Stimulated activated effector memory CD8-positive, alpha-beta T cell treated with anti-CD3 and anti-CD28 coated beads, Interleukin-12 subunit alpha, Interleukin-12 subunit beta, amount 100 ng/mL, for 72 hours (primary cell): ENCODE results near the gene PNMT.

Experiments used
- ATAC-seq: fragments of 150-1000 bp; cut with Tn5 transposase; 2 replicates; pipeline ENCODE4 v1.10.0; 2021
- DNase-seq, 2 donors: peaks; one replicate each; pipeline ENCODE4 v3.0.0; 2021 to 2022; ENCODE audit warnings: low spot score in 2 of 2
- H3K27ac Mint-ChIP-seq: one replicate; pipeline ENCODE4 v1.8.0; 2022; ENCODE audit warnings: mild to moderate bottlenecking, mixed read lengths
- H3K36me3 Mint-ChIP-seq: one replicate; pipeline ENCODE4 v1.8.0; 2022; ENCODE audit warnings: mild to moderate bottlenecking, mixed read lengths
- H3K4me1 Mint-ChIP-seq: one replicate; pipeline ENCODE4 v1.8.0; 2022; ENCODE audit warnings: mixed read lengths
- H3K4me3 Mint-ChIP-seq: one replicate; pipeline ENCODE4 v1.8.0; 2022; ENCODE audit warnings: mild to moderate bottlenecking, mixed read lengths
- H3K9me3 Mint-ChIP-seq: one replicate; pipeline ENCODE4 v1.8.0; 2022; ENCODE audit warnings: mixed read lengths

Gene PNMT

DNA sequence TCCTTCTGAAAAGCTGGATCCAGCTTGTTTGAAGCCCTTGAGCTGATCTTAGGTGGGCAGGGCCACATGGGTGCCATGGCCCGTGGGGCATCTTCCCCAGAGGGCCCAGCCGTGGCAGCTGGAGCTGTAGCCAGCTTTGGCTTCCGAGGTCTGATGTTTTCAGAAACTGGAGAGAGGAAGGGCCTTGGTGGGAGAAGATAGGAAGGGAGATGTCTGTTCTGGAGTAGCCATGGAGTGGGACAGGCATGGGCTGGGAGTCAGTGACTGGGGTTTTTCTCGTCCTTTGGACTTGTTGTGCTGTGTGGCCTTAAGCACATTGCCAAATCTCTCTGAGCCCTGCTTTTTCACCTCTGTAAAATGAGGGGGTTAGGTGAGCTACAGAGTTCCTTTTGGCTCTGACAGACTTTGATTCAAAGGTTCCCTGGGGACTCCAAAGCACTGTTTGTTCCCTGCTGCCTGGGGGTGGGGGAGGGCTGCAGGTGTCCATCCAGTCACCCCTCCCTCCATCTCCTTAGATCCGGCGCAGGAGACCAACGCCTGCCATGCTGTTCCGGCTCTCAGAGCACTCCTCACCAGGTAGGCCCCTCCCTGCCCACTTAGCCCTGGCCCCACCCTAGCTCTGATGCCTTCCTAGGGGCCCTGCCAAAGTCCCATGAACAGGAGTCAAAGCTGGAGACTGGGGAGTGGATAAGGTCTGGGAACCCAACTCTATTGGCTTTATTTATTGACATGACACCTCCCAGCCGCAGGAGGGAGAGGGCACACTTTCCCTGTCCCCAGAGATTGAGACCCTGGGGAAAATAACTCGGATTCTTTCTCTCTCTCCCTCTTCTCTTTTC, 39.4 kb upstream of the PNMT start:
- Mint-ChIP-seq H3K9me3 (no peaks in the 10 kb centered on the region), H3K27ac (no peak overlapping the region), H3K4me3 (no peak overlapping the region), H3K4me1 (peaks cover 9% of the 10 kb centered on the region), H3K36me3 (peaks cover 10% of the 10 kb centered on the region)
- DNase-seq: no peak
- ATAC-seq: no peak

DNA sequence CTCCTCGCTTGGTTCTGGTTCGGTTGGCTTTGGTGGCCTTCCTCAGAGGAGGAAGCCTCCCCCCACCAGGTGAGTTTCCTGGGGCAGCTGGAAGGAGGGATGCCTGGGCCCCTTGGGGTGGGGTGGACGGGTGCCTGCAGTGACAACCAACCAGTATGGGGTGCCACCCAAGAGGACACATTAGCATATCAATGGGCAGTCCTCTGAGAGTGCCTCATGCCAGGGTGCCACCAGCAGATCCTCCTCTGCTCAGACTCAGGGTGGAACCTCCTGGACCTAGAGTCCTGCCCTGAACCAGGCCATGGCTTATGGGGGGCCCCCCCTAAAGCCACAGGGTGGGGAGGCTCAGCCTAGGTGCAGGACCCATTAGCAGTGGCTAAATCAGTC, 38.8 kb upstream of the PNMT start:
- no peak overlapping the region for H3K27ac Mint-ChIP-seq
- no peaks in the 10 kb centered on the region for H3K9me3 Mint-ChIP-seq
- ATAC-seq (no peak), DNase-seq (no peak)
- H3K36me3 Mint-ChIP-seq: peaks cover 10% of the 10 kb centered on the region
- H3K4me3 Mint-ChIP-seq: no peak overlapping the region
- H3K4me1 Mint-ChIP-seq: peaks cover 9% of the 10 kb centered on the region

- peaks cover 9% of the 10 kb centered on the region for H3K4me1 Mint-ChIP-seq
- H3K9me3 Mint-ChIP-seq: no peaks in the 10 kb centered on the region
- ATAC-seq: no peak
- peaks cover 6% of the 10 kb centered on the region for H3K36me3 Mint-ChIP-seq
- no peak for DNase-seq
- no peak overlapping the region for H3K4me3 Mint-ChIP-seq
- no peak overlapping the region for H3K27ac Mint-ChIP-seq
Observed at GRCh38 chr17:39629898-39630297, 38.4 kb upstream of the PNMT start.

DNA sequence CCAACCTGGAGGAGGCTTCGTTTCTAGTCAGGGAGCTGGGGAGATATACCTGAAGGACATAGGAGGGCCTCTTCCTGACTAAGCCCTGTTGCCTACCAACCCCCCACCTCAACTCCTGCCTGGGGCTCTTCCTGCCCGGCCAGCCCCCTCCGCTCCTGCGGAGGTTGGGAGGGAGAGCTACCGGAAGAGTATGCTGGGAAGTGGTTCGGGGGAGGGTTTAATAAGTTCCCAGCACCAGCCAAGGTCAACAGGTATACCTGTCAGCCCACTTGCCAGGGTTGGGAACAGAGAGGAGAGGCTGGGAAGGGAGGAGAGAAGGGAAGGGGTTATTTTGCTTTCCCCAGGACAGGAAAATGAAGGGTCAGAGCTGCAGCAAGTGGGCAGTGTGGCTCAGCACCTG, 36.9 kb upstream of the PNMT start:
- no peak for DNase-seq
- Mint-ChIP-seq H3K36me3 (no peaks in the 10 kb centered on the region), H3K4me1 (peaks cover 9% of the 10 kb centered on the region), H3K27ac (peak overlapping the region; percentile 50), H3K4me3 (no peak overlapping the region), H3K9me3 (no peaks in the 10 kb centered on the region)
- no peak for ATAC-seq

GRCh38 chr17:39632153-39632941, 35.9 kb upstream of the PNMT start:
- no peak for DNase-seq
- ATAC-seq: no peak
- Mint-ChIP-seq H3K4me3 (no peak overlapping the region), H3K4me1 (peaks cover 10% of the 10 kb centered on the region), H3K36me3 (peaks cover 1% of the 10 kb centered on the region), H3K9me3 (no peaks in the 10 kb centered on the region), H3K27ac (peak overlapping the region; percentile 50)

DNA sequence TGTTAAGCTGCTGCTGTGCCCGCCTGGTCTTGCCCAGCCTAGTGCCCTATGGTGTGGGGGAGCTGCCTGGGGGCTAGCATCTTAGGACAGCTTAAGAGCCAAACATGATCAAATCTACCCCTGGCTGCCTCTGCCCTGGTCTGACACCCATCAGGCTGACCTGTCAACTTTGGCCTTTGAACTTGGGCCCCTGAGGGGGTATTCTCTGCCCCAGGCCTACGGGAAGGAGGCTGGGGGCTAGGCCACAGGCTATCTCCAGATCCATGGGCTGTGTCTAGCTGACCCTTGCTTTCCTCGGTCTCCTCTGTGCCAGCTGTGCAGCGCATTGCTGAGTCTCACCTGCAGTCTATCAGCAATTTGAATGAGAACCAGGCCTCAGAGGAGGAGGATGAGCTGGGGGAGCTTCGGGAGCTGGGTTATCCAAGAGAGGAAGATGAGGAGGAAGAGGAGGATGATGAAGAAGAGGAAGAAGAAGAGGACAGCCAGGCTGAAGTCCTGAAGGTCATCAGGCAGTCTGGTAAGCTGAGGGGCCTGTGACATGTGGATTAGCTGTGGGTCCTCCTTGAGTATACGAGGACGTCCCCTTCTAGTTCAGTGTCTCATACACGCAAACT, 34.6 kb upstream of the PNMT start:
- H3K4me1 Mint-ChIP-seq: peaks cover 23% of the 10 kb centered on the region
- no peak overlapping the region for H3K4me3 Mint-ChIP-seq
- ATAC-seq (no peak), DNase-seq (no peak)
- H3K27ac Mint-ChIP-seq: no peak overlapping the region
- H3K9me3 Mint-ChIP-seq: no peaks in the 10 kb centered on the region
- peaks cover 9% of the 10 kb centered on the region for H3K36me3 Mint-ChIP-seq

DNA sequence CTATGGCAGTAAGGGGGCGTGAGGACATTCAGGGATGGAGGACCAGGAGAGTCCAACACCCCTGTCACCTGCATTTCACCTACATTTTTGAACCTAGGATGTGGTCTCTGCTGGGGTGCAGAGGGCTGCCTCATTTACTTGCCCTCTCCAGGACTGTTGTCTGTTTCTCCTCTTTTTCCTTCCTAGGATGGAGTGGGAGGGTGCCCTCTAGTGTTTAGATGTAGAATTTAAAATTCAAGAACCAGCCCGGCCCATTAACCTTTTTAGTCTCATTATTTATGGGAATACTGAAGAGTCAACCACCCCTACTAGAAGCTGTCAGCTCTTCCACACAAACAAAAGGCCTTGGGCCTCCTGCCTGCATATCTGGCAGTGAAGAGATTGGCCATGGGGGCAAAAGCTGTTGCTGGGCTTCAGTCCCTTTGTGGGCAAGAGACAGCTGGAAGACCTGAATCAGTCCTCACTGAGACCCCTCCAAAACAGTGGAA, 33.8 kb upstream of the PNMT start:
- ATAC-seq (no peak), DNase-seq (peak in 1 of 2 donors; percentile 64)
- Mint-ChIP-seq H3K4me1 (peaks cover 31% of the 10 kb centered on the region), H3K9me3 (no peaks in the 10 kb centered on the region), H3K36me3 (peaks cover 9% of the 10 kb centered on the region), H3K4me3 (no peak overlapping the region), H3K27ac (no peak overlapping the region)

GRCh38 chr17:39635614-39636176, 32.6 kb upstream of the PNMT start:
- no peak for ATAC-seq
- peak overlapping the region; percentile 88 for H3K4me3 Mint-ChIP-seq
- peak overlapping the region; percentile 88 for H3K27ac Mint-ChIP-seq
- no peak for DNase-seq
- peaks cover 43% of the 10 kb centered on the region for H3K4me1 Mint-ChIP-seq
- peaks cover 9% of the 10 kb centered on the region for H3K36me3 Mint-ChIP-seq
- H3K9me3 Mint-ChIP-seq: no peaks in the 10 kb centered on the region

GRCh38 chr17:39636587-39636926, 31.7 kb upstream of the PNMT start:
- Mint-ChIP-seq H3K36me3 (peaks cover 9% of the 10 kb centered on the region), H3K4me3 (peak overlapping the region; percentile 88), H3K27ac (peak overlapping the region; percentile 88), H3K4me1 (peaks cover 52% of the 10 kb centered on the region), H3K9me3 (no peaks in the 10 kb centered on the region)
- ATAC-seq (peak; percentile 1), DNase-seq (peak in 1 of 2 donors; percentile 26)

GRCh38 chr17:39636927-39637736, 31.1 kb upstream of the PNMT start, which contains the start of gene STARD3:
Gene STARD3, plus strand, starts transcription at chr17:39637144. Its CDS starts 16,388 bp downstream, at chr17:39653532.
- Mint-ChIP-seq H3K4me1 (peaks cover 58% of the 10 kb centered on the region), H3K9me3 (no peaks in the 10 kb centered on the region), H3K27ac (peak within 1 kb of the TSS; percentile 88), H3K4me3 (peak within 1 kb of the TSS; percentile 88), H3K36me3 (peaks cover 9% of the 10 kb centered on the region)
- ATAC-seq (peak; percentile 92), DNase-seq (peak; percentile 82 to 93)

- ATAC-seq (no peak), DNase-seq (no peak)
- Mint-ChIP-seq H3K27ac (peak overlapping the region; percentile 88), H3K4me1 (peaks cover 70% of the 10 kb centered on the region), H3K36me3 (peaks cover 9% of the 10 kb centered on the region), H3K9me3 (no peaks in the 10 kb centered on the region), H3K4me3 (peak overlapping the region; percentile 88)
Observed at GRCh38 chr17:39638317-39638716, 29.9 kb upstream of the PNMT start.

DNA sequence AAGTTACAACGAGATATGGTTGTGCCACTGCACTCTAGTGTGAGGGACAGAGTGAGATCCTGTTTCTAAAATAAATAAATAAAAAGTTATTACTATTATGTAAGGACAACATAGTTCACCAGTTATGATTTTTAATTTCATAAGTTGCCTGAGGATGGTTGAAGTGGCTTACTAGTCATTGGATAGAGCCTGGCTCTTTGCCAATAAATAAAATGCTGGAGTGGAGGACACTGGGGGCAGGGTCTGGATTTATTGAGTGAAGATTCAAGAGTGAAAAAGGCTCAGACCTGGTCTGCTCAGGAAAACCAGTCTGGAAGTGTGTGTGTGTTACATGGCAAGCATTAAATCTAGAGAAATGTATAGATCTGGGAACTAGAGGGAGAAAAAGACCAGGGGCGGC, 29.2 kb upstream of the PNMT start:
- no peak overlapping the region for H3K4me3 Mint-ChIP-seq
- DNase-seq (no peak), ATAC-seq (no peak)
- H3K4me1 Mint-ChIP-seq: peaks cover 77% of the 10 kb centered on the region
- peaks cover 9% of the 10 kb centered on the region for H3K36me3 Mint-ChIP-seq
- H3K9me3 Mint-ChIP-seq: no peaks in the 10 kb centered on the region
- H3K27ac Mint-ChIP-seq: peak overlapping the region; percentile 88

DNA sequence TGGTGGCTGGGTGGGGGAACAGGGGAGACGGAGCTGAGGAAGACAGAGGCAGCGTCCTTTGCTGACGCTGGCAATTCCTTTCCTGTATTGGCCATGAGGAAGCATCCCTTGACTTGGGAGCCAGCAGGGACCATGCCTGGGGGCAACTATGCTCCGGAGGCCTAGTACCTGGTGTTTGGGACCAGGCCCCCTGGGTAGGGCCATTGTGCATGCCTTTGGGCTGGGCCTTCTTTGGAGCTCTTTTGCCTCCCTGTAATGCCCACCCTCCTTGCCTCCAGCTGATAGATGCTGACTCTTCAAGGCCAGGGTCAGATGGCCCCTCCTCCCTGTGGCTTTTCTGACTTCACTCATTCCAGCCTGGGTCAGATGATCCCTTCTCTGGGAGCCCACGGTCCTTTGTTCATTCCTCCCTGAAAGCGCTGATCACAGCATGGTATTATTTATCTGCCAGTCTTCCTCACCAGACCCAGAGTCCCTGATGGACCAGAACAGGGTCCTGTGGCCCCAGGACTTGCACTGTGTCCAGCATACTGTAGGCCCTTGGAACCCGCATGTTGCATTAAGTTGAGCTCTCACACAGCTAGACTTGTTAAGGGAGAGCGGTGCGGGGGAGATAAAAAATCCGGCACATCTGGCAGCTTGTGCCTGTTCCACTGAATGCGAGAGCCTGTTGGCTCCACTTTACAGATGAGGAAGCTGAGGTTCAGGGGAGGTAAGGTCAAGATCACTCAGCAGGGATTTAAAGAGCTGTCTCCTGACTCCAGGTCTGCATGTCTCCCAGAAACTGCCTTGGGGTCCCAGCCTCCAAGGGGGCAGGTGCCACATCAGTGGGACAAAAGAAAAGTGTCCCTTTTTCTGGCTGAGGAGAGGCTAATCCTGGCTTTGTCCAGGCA, 28.4 kb upstream of the PNMT start:
- Mint-ChIP-seq H3K27ac (peak overlapping the region; percentile 88), H3K36me3 (peaks cover 9% of the 10 kb centered on the region), H3K9me3 (no peaks in the 10 kb centered on the region), H3K4me1 (peaks cover 85% of the 10 kb centered on the region), H3K4me3 (no peak overlapping the region)
- ATAC-seq: no peak
- no peak for DNase-seq

GRCh38 chr17:39640591-39641031, 27.6 kb upstream of the PNMT start:
- Mint-ChIP-seq H3K4me3 (no peak overlapping the region), H3K9me3 (no peaks in the 10 kb centered on the region), H3K36me3 (peaks cover 9% of the 10 kb centered on the region), H3K4me1 (peaks cover 90% of the 10 kb centered on the region), H3K27ac (no peak overlapping the region)
- DNase-seq (no peak), ATAC-seq (no peak)
